ENCODE measurements around the gene CES2.
"Not testable (repeated sequence)": the region's sequence is repeated elsewhere in the genome, so short reads cannot be mapped to it uniquely, and the experiment has no call there.

The CES2 gene

GRCh38 chr16:66934839-66935313 lies 440 bp upstream of the CES2 start:
- DNase-seq (ENCODE audit: low spot score), result not testable (repeated sequence)

- DNase-seq (ENCODE audit: low spot score), result no peak
Measured at GRCh38 chr16:66936462-66936861, 1.1 kb downstream of the CES2 start.

DNA sequence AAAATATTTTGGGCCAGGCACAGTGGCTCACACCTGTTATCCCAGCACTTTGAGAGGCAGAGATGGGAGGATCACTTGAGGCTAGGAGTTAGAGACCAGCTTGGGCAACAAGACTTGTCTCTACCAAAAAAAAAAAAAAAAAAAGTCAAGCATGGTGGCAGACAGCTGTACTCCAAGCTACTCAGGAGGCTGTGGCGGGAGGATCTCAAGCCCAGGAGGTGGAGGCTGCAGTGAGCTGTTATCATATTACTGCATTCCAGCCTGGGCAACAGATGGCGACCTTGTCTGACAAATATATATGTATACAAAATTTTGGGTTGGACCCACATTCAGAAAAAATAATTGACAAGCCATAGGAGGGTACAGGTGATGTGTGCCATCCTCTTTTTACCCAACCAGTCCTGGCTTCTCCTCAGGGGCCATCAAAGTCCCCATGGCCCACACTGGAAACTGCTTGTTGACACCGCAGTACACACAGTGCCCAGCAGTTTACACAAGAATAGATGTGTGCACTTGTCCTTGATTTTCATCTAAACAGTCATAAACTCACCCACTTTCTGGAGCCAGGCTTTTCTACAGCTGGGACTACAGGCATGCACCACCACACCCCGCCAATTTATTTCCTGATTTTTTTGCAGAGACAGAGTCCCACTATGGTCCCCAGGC lies 1.7 kb downstream of the CES2 start:
- no peak for DNase-seq (ENCODE audit: low spot score)

DNA sequence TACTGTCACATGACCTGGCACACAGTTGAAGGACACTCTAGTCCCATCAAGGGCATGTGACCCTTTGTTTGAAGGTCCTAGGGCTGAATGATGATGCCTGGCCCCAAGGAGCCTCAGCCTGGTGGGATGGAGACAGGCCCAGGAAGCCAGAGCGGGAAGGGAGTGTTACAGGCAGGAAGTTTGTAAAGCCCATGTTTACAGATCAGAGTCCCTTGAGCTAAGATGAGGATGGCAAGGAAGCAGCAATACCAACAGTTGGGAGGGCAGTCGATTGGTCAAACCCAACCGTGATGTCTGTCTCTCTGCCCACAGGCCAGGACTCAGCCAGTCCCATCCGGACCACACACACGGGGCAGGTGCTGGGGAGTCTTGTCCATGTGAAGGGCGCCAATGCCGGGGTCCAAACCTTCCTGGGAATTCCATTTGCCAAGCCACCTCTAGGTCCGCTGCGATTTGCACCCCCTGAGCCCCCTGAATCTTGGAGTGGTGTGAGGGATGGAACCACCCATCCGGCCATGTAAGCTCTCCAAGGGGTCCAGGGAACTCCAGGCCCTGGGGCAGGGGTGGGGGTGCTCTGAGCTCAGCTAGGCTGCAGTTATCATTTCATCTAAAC lies 2.5 kb downstream of the CES2 start:
- no peak for DNase-seq (ENCODE audit: low spot score)

- no peak for DNase-seq (ENCODE audit: low spot score)
Measured at GRCh38 chr16:66939366-66939765, 4.0 kb downstream of the CES2 start.

GRCh38 chr16:66940236-66940635 lies 4.9 kb downstream of the CES2 start:
- no peak for DNase-seq (ENCODE audit: low spot score)

- no peak for DNase-seq (ENCODE audit: low spot score)
Measured at GRCh38 chr16:66942981-66943380, 7.7 kb downstream of the CES2 start.

GRCh38 chr16:66943426-66944053 lies 8.2 kb downstream of the CES2 start:
- no peak for DNase-seq (ENCODE audit: low spot score)

GRCh38 chr16:66944054-66944441 lies 8.7 kb downstream of the CES2 start:
- DNase-seq (ENCODE audit: low spot score), result no peak

DNA sequence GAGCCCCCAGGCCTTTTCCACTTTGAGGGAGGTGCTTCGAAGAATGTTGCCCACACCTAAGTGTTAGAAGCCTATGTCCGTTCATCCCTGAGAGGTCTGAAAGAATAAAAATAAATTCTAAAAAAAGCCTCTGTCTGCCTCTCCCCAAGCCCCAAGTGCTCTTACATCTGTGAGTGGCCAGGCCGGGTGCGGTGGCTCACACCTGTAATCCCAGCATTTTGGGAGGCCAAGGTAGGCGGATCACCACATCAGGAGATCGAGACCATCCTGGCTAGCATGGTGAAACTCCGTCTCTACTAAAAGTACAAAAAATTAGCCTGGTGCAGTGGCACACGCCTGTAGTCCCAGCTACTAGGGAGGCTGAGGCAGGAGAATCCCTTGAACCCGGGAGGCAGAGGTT lies 9.7 kb downstream of the CES2 start:
- DNase-seq (ENCODE audit: low spot score), result not testable (repeated sequence)

GRCh38 chr16:66945939-66946338 lies 10.6 kb downstream of the CES2 start:
- no peak for DNase-seq (ENCODE audit: low spot score)

GRCh38 chr16:66946541-66946940 lies 11.2 kb downstream of the CES2 start:
- no peak for DNase-seq (ENCODE audit: low spot score)

DNA sequence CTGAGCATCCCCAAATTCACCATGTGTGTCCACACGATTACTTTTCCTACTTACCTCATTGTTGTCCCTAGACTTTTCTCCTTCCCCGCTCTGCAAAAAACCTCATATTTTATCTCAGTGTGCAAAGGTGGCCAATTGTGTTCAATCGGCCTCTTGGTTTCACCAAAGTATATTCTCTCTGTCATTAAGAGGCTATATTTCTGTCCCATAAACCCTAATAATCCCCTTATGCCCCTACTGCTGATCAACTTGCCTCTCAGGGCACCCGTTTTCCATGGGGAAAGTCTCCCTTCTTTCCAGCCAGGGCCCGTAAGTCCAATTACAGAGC lies 11.6 kb downstream of the CES2 start:
- DNase-seq (ENCODE audit: low spot score), result no peak

GRCh38 chr16:66947302-66948065 lies 12.2 kb downstream of the CES2 start:
- peak; percentile 81 for DNase-seq (ENCODE audit: low spot score)

DNA sequence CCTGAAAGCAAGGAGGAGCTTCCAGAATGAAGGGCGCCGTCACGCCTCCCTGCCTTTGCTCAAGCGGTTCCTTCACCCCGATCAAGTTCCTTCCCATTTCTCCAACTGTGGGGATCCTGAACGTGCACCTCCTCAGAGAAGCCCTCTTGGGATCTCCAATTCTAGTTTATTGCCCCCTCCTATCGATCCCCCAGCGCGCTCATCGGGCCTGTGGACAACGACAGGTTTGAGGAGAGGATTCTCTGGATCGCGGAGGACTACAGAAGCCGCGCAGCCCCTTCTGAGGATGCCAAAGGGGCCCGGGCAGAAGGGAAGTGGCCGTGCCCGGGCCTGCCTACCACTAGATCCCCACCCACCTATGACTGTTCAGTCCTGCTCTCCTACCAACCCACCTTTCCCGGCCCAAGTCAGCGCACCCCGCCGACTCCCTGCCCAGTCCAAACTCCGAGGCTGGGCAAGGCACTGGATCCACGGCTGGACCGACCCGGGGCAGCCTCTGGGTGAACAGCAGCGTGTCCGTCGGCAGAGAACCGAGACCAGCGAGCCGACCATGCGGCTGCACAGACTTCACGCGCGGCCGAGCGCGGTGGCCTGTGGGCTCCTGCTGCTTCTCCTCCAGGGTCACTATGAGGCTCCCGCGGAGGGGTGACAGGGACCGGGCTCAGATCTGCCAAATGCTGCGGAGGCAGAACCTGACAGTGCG lies 13.0 kb downstream of the CES2 start:
- no peak for DNase-seq (ENCODE audit: low spot score)

DNA sequence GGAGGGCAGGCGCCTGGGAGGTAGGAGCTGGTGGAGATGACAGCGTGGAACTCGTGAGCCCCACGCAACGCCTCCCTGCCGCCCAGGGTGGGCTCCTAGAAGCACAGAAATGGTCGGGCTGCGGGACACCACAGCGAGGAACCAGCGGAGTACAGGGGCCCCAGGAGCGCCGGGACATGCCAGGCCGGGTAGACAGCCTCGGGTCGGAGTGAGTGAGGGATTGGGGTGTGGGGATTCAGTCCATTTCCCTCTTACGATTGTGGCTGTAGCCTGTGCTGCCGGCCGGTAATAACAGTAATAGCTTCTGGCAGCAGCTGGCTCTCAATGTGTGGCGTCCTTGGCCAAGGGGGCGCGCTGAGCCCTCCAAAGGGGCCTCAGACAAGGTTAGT lies 13.5 kb downstream of the CES2 start:
- DNase-seq (ENCODE audit: low spot score), result no peak

GRCh38 chr16:66949472-66949871 lies 14.2 kb downstream of the CES2 start:
- no peak for DNase-seq (ENCODE audit: low spot score)

- DNase-seq (ENCODE audit: low spot score), result no peak
Measured at GRCh38 chr16:66950437-66950836, 15.1 kb downstream of the CES2 start.

DNA sequence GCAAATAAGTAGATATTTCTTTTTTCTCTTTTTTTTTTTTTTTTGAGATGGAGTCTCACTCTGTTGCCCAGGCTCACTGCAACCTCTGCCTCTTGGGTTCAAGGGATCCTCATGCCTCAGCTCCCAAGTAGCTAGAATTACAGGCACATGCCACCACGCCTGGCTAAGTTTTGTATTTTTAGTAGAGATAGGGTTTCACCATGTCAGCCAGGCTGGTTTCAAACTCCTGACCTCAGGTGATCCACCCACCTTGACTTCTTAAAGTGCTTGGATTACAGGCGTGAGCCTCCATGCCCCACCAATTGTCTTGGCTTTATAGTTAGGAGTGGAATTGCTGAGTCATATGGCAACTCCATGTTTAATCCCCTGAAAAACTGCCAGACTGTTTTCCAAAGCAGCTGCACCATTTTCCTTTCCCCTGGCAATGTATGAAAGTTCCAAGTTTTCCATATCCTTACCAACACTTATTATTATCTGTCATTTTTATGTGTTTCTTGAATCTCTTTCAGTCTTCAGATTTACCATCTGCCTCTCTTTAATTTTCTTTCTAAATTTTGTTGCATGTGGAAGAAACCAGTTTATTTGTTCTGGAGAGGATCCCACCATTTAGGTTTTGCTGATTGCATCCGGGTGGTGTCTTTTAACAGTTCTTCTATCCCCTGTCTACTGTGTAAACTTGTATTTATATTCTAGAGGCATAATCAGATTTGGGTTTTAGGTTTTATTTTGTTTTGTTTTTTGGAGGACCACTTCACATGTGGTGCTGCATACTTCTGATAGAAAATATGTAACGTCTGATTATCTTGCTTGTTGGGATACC lies 15.9 kb downstream of the CES2 start:
- DNase-seq (ENCODE audit: low spot score), result no peak

- no peak for DNase-seq (ENCODE audit: low spot score)
Measured at GRCh38 chr16:66952430-66953110, 17.3 kb downstream of the CES2 start.

All from globus pallidus (tissue), 1 donor.